Thoracic aorta (tissue), 2 donors: ENCODE data around the gene FCRL3. TPM values are rescaled to one million over a fixed set of nuclear protein-coding genes. Genes with fewer than 3 reads are reported as not detected.

Experiments
- ATAC-seq: fragments of 150-250 bp; one replicate; pipeline ENCODE4 v1.8.0; 2017; ENCODE audit warnings: low read depth; ENCODE audit not compliant: insufficient number of reproducible peaks, low FRiP score
- DNase-seq: peaks from one replicate; pipeline ENCODE4 v3.0.0-alpha.2; 2020; ENCODE audit warnings: low spot score
- H3K27ac ChIP-seq, 2 donors: fragments of 200-600 bp; sonication (generic); 1 replicate in 1 of 2; 2 replicates in 1 of 2; pipeline ENCODE4 v1.5.1; 2016; ENCODE audit warnings: mild to moderate bottlenecking in 2 of 2, moderate library complexity in 2 of 2
- H3K27me3 ChIP-seq: fragments of 200-600 bp; sonication (generic); replicated peaks from 2 replicates; pipeline ENCODE4 v1.6.0; 2016; ENCODE audit warnings: mild to moderate bottlenecking; ENCODE audit not compliant: insufficient read depth
- H3K36me3 ChIP-seq: fragments of 200-600 bp; sonication (generic); one replicate; pipeline ENCODE4 v1.5.1; 2016
- H3K4me1 ChIP-seq, 2 donors: fragments of 200-600 bp; sonication (generic); 1 replicate in 1 of 2; 2 replicates in 1 of 2; pipeline versions ENCODE4 v1.5.1 to v1.6.0; 2016; ENCODE audit warnings: low read depth in 2 of 2, mild to moderate bottlenecking in 1 of 2; ENCODE audit not compliant: control insufficient read depth in 1 of 2
- H3K4me3 ChIP-seq: fragments of 200-600 bp; sonication (generic); 2 replicates; pipeline ENCODE4 v1.5.1; 2016; ENCODE audit warnings: mild to moderate bottlenecking
- H3K9me3 ChIP-seq: fragments of 200-600 bp; sonication (generic); 2 replicates; pipeline ENCODE4 v1.5.1; 2016
- CTCF ChIP-seq: fragments of 200-600 bp; sonication (generic); IDR thresholded peaks from one replicate; pipeline ENCODE4 v1.5.1; 2019; ENCODE audit warnings: antibody characterized with exemption
- total RNA-seq, 2 donors: library from RNA; depleted of rRNA; stranded (reverse); fragments of >200 nt; gene quantifications; one replicate each; pipeline versions ENCODE4 v1.1.0 to v1.2.3, GENCODE V29; 2016

Gene FCRL3
- total RNA-seq, 2 donors from 2014 or later, result not detected

DNA sequence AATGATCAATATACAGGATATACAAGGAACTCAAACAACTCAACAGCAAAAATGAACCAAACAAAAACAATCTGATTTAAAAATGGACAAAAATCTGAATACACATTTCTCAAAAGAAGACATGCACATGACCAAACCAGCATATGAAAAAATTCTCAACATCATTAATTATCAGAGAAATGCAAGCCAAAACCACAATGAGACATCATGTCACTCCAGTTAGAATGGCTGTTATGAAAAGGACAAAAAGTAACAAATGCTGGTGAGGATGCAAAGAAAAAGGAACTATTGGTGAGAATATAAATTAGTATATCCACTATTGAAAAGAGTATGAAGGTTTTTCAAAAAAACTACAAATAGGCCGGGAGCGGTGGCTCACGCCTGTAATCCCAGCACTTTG lies 42.0 kb downstream of the FCRL3 start:
- Histone ChIP-seq H3K36me3 (no peaks in the 10 kb centered on the region), H3K4me1 (no peaks in the 10 kb centered on the region), H3K27me3 (no peaks in the 10 kb centered on the region), H3K9me3 (no peaks in the 10 kb centered on the region), H3K4me3 (no peak overlapping the region), H3K27ac (no peak overlapping the region)
- no peak for DNase-seq
- ATAC-seq, result no peak
- TF ChIP-seq CTCF, result no peak

- TF ChIP-seq CTCF, result no peak
- H3K27ac ChIP-seq, result no peak overlapping the region
- ATAC-seq (no peak), DNase-seq (no peak)
- no peaks in the 10 kb centered on the region for H3K4me1 ChIP-seq
- no peak overlapping the region for H3K4me3 ChIP-seq
- no peaks in the 10 kb centered on the region for H3K36me3 ChIP-seq
- no peaks in the 10 kb centered on the region for H3K27me3 ChIP-seq
- no peaks in the 10 kb centered on the region for H3K9me3 ChIP-seq
Measured at GRCh38 chr1:157653494-157653873, 47.1 kb downstream of the FCRL3 start.

DNA sequence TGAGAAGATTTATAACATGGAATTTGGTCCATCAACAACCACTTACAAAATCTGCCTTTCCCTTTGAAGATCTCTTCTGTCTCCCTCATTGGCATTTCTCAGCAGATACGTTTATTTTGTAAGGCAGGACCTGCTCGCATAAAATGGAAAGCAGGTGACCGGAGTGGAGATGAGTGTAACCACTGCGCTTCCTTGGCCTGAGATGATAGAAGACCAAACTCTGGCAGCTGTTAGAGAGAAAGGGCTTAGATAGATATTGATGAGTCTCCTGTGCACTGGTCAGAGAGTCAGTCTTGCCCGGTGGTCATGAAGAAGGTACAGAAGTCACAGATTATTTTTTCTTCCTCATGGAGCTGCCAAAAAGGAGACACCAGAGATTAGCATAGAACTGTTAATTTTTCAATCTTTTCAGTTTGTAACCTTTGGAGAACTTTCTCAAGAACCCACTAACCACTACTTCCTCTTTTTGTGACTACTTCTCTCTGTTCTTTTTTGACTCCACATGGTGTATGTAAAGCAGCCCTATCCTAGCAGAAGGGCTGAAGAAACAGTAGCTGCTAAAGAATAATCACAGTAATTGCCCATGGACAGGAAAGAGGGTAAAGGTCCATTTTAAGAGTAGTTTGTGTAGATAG lies 47.6 kb downstream of the FCRL3 start:
- H3K27ac ChIP-seq, result no peak overlapping the region
- ATAC-seq, result no peak
- H3K4me1 ChIP-seq, result no peaks in the 10 kb centered on the region
- no peaks in the 10 kb centered on the region for H3K36me3 ChIP-seq
- TF ChIP-seq CTCF, result no peak
- no peaks in the 10 kb centered on the region for H3K27me3 ChIP-seq
- no peak for DNase-seq
- no peaks in the 10 kb centered on the region for H3K9me3 ChIP-seq
- no peak overlapping the region for H3K4me3 ChIP-seq

DNA sequence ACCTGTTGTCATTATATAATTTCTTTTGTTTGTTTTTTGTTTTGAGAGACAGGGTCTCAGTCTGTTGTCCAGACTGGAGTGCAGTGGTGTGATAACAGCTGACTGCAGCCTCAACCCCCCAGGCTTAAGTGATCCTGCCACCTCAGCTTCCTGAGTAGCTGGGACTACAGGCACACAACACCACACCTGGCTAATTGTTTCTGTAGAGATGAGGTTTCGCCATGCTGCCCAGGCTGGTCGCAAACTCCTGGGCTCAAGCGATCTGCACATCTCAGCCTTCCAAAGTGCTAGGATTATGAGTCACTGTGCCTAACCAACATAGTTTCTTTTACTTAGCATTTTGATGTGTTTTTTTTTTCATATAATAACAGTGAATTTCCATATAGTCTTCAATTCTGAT lies 52.3 kb downstream of the FCRL3 start:
- no peak for ATAC-seq
- H3K27ac ChIP-seq, result no peak overlapping the region

DNA sequence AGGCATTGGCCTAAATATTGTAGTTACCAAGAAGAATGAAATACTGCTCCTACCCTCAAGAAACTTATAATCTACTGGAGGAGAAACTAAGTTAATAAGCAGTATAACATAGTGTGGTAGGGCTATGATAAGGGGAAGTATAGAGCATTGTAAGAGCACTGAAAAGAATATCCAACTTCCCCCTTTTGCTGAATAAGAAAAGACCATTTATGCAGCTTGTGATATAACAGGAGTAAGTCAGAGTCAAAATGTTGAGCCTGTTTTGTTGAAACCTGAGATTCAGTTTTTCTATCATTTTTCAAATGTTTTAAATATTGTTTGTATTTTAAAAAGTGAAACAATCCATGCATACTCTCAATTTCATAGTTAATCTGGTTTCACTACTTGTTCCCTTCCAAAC lies 54.4 kb downstream of the FCRL3 start:
- Histone ChIP-seq H3K36me3 (no peaks in the 10 kb centered on the region), H3K4me1 (no peaks in the 10 kb centered on the region), H3K27me3 (no peaks in the 10 kb centered on the region), H3K9me3 (no peaks in the 10 kb centered on the region), H3K27ac (no peak overlapping the region), H3K4me3 (no peak overlapping the region)
- ATAC-seq (no peak), DNase-seq (no peak)
- TF ChIP-seq CTCF, result no peak

More for the DNA sequence above, 52.3 kb downstream of the FCRL3 start:
- TF ChIP-seq CTCF, result no peak
- H3K4me1 ChIP-seq, result no peaks in the 10 kb centered on the region
- no peak for DNase-seq
- H3K27me3 ChIP-seq, result no peaks in the 10 kb centered on the region
- H3K36me3 ChIP-seq, result no peaks in the 10 kb centered on the region
- no peaks in the 10 kb centered on the region for H3K9me3 ChIP-seq
- H3K4me3 ChIP-seq, result no peak overlapping the region
